Measurements from ENCODE around the gene MEGF10.
A peak's percentile ranks its signal among the peaks of the same experiment; 100 is the strongest.

MEGF10 gene

DNA sequence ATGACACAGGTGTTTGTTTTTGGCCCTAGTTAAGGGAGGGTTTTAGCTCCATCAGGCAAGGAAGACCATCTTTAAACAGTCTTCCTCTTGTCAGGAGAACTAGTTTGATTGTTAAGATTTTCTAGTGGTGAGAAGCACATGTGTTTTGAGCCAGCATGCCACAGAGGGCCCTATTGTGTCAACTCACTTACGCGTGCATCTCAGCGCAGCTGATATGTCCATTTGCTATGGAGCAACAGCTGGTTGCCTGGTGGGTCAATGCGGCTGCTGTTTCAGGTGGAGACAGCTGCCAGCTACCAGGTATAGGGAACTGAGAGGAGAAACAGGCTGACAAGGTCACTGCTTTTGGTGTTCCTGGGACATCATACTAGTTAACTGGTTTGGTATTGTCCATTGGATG is 126.3 kb downstream of the MEGF10 start:
- DNase-seq = no peak

GRCh38 chr5:127417528-127417927 is 126.9 kb downstream of the MEGF10 start:
- no peak for DNase-seq

DNA sequence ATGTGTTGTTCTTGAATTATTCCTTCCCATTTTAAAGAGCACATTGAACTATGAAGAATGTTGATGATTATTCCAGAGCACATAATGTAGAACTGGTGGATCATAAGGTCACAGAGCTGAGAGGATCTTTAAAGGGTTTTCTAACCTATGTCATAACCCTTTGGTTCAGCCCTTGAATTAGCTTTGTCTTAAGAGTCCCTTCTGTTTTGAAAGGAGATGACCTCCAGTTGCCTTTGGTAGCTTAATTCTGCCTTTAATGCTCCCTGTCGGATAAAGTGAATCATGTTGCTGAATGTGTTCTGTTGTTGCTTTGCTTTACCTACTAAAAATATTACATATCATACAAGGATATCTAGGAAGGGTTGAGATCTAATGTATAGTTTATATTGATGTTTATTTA is 127.8 kb downstream of the MEGF10 start:
- DNase-seq = no peak

- no peak for DNase-seq
Measured at GRCh38 chr5:127418974-127419682, 128.5 kb downstream of the MEGF10 start.

DNA sequence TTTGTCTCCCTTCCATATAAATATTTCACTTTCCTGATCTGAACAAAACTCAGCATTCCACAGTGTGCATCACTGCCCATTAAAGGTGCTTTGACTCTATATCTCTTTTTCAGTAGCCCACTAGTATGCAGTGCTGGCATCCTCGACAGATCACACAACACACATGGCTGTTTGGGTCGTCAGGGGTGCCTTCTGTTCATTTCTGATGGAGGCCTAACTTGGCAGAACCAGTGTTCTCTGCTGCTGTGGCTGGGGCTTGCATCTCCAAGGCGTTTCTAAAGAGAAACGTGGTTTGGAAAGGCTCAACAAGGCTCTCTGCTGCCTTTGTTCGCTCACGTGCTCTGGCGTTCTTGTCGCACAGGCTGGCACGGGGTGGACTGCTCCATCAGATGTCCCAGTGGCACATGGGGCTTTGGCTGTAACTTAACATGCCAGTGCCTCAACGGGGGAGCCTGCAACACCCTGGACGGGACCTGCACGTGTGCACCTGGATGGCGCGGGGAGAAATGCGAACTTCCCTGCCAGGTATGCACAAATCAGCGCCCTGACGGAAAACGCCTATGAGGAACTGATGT is 129.2 kb downstream of the MEGF10 start:
- no peak for DNase-seq

DNA sequence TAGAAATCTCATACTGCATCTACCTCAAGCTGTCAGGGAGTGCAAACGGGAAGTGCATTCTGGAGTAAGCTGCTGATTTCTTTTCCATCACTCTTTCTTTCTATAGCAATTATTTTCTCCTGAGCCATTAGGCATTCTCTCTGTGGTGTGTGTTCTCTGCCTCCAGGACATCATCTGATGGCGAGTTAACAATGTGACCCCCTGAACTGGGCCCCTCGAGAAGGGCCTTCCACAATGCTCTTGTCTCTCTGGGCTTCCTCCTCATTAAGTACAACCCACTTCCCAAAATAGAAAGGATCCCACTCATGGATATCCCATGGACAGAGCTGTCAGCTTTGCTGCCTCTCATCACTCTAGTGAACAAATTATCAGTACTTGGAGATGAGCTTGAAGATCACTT is 130.2 kb downstream of the MEGF10 start:
- no peak for DNase-seq

- DNase-seq = no peak
Measured at GRCh38 chr5:127421471-127421870, 130.9 kb downstream of the MEGF10 start.

DNA sequence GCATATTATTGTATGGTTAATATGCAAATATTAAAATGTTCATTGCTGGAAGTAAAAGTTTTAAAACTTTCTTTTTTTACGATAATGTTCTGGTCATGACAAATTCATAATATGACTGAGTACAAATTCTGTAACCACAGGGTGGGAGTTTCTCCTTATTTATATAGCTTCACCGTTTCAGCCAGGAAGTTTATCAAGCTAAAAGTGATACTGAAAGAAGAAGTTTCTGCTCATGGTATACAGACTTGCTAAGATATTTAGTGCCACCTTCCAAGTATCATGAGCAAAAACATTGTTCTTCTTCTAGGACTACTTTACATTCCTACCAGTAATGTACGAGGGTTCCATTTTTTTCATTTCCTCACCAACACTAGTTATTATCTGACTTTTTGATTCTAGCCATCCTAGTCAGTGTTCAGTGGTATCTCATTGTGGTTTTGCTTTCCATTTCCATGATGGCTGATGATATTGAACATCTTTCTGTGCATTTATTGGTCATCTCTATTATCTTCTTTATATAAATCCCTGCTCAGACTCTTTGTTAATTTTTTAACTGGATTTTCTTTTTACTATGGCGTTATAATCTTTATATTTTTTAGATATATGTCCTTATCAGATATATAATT is 132.7 kb downstream of the MEGF10 start:
- peak in 1 of 3 donors; percentile 29 for DNase-seq

GRCh38 chr5:127425037-127425436 is 134.4 kb downstream of the MEGF10 start:
- no peak for DNase-seq

- no peak for DNase-seq
Measured at GRCh38 chr5:127425868-127426267, 135.3 kb downstream of the MEGF10 start.

GRCh38 chr5:127426661-127427060 is 136.1 kb downstream of the MEGF10 start:
- no peak for DNase-seq

DNA sequence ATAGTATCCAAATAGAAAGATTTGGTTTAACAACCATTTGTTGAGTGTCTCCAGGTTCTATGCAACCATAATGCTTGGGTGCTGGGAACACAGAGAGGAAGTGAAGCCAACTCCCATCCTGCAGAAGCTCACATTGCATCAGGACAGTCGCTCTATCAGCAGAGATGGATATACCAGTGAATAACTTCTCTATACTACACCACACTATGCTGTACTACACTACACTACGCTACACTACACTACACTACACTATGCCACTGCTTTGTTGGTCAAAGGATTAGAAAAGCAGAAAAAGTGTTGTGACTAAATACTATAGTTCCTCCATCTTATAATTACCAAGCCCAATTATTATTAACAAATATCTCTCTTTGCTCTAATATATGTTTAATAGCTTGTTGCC is 137.7 kb downstream of the MEGF10 start:
- no peak for DNase-seq

DNA sequence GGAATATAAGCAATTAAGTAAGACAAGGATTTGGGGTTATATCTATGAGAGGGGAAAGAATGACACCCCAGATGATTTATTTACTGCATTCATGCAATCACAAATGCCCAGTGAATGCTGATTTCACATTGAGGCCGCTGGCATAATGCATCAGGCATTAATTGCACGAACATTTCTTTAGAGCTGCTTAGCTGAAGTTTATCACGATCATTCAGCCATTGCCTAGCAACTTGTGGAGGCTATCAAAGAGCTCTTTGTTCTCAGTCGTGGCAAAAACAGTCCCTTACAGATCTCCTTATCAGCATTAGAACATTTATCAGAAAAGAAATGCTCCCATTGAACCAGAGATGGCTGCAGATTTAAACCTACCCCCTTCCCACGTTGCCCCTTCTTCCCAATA is 138.2 kb downstream of the MEGF10 start:
- DNase-seq = no peak

- no peak for DNase-seq
Measured at GRCh38 chr5:127429928-127430327, 139.3 kb downstream of the MEGF10 start.

GRCh38 chr5:127430627-127431026 is 140.0 kb downstream of the MEGF10 start:
- DNase-seq = no peak

GRCh38 chr5:127431977-127432585 is 141.5 kb downstream of the MEGF10 start:
- DNase-seq = no peak

DNA sequence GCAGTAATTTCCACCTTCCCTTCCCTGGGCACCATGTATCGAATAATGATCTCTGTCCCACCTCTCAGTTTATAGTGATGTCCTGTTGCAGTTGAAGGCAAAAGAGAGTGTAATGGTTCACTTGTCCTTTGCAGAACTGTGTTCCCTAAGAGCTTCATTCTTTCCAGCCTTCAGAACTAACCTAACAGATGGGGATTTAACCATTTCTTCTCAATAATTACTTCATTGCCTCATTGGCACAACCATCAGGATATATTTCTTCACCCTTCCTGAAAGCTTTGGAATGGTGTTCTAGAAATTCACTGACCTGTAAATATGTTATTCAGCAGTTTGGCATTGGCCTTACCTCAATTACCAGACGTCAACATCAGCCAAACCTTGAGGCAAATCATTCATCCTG is 142.9 kb downstream of the MEGF10 start:
- DNase-seq = no peak

- no peak for DNase-seq
Measured at GRCh38 chr5:127434588-127434987, 144.0 kb downstream of the MEGF10 start.

GRCh38 chr5:127435821-127436220 is 145.2 kb downstream of the MEGF10 start:
- DNase-seq = no peak

GRCh38 chr5:127439644-127440043 is 149.0 kb downstream of the MEGF10 start:
- DNase-seq = no peak

DNA sequence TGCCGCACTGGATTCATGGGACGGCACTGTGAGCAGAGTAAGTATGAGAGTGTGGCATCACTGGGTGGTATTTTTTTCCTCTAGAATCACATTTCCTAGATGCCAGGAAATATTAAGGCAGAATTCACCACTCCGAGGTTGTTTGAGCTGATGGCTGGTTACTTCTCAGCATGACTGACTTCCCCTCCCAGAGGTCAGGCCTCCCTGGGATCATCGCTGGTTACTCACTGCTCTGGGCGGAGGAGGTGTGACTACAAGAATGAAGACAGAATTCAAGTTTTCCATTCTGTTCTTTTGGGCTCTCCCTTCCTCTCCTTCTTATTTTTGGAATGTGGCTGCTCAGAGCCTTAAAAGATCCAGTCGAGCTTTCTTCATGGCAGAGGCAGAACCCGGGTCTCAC is 150.2 kb downstream of the MEGF10 start:
- no peak for DNase-seq

DNA sequence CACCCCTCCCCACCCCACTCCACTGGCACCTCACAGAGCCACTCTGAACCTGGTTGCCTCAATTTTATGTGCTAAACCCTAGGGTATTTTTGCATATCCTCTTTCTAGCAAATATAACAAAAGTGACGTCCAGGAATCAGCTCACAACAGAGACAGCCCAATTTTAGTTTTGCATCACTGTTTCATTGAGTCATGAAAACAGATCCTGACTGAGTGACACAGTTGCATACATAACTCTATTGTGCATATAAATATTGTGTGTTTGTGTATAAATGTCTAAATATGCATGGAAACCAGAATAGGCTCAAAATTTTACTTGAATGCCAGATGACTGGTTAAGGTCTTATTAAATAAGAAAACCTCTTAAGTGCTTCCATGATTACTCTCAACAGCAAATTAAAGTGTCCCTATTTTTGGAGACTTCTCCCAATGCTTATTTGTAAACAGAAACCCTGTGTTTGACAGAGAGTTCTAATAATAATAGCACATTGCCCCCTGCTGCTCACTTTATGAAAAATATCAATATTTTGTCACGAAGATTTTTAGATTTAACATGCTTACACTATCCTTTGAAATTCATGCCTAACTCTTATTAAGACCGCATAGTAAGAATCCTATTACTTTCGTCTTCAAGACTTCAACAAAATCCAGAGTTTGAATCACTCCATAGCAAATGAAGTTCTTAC is 151.3 kb downstream of the MEGF10 start:
- peak; percentile 24 to 45 (median 27) for DNase-seq

- DNase-seq = no peak
Measured at GRCh38 chr5:127444171-127444570, 153.6 kb downstream of the MEGF10 start.

Measured in suppressor macrophage treated with lipopolysaccharide for 1 hour (primary cell).